WI38 (cell line): ENCODE results near the gene SLC6A18.

ENCODE experiments used
- H3K4me3 ChIP-seq: 2 replicates; pipeline ENCODE4 v1.5.1; 2011; ENCODE audit warnings: low read depth, mild to moderate bottlenecking, control low read depth, low read length
- CTCF ChIP-seq: IDR thresholded peaks from 2 replicates; pipeline ENCODE4 v1.5.1; 2012; ENCODE audit warnings: low read depth, mild to moderate bottlenecking, control low read depth, low read length

SLC6A18 gene

DNA sequence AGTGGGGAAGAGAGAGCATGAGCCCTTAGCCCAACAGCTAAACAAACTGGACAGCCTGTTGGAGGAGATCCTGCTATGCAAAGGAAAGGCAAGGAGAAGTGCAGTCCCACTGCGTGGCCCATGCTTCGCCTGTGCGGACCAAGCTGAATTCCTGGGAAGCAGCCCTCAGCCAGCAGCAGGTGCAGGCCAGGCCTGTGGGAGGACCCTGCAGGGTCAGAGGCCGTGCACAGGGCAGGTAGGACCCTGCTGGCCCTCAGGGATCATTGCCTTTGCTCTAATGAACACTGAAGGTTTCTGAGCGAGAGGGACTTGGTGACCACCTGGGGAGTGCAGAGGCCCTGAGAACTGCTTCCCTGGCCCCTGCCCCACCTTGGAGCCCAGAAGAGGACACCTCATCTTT, 29.7 kb upstream of the SLC6A18 start:
- no peak for TF ChIP-seq CTCF
- H3K4me3 ChIP-seq: no peak overlapping the region

DNA sequence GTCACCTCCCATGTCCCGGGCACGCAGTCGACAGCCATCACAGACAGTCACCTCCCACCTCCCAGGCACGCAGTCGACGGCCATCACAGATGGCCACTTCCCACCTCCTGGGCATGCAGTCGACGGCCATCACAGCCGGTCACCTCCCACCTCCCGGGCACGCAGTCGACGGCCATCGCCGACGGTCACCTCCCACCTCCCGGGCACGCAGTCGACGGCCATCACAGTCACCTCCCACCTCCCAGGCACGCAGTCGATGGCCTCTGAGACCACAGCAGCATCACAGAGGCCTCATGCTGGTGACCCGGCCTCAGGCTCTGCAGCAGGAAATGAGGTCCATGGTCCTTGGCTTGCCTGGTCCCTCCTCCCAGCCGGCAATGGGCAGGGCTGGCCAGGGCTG, 29.3 kb upstream of the SLC6A18 start:
- TF ChIP-seq CTCF: no peak
- no peak overlapping the region for H3K4me3 ChIP-seq

DNA sequence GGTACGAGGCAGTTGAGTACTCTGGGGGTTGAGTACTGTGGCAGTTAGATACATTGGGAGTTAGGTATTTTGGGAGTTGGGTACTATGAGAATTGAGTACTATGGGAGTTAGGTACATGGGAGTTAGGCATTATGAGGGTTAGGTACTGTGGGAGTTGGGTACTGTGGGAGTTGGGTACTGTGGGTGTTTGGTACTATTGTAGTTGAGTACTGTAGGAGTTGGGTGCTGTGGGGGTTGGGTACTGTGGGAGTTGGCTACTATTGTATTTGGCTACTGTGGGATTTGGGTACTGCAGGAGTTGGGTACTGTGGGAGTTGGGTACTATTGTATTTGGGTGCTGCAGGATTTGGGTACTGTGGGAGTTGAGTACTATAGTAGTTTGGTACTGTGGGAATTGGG, 28.6 kb upstream of the SLC6A18 start:
- no peak for TF ChIP-seq CTCF
- H3K4me3 ChIP-seq: no peak overlapping the region

DNA sequence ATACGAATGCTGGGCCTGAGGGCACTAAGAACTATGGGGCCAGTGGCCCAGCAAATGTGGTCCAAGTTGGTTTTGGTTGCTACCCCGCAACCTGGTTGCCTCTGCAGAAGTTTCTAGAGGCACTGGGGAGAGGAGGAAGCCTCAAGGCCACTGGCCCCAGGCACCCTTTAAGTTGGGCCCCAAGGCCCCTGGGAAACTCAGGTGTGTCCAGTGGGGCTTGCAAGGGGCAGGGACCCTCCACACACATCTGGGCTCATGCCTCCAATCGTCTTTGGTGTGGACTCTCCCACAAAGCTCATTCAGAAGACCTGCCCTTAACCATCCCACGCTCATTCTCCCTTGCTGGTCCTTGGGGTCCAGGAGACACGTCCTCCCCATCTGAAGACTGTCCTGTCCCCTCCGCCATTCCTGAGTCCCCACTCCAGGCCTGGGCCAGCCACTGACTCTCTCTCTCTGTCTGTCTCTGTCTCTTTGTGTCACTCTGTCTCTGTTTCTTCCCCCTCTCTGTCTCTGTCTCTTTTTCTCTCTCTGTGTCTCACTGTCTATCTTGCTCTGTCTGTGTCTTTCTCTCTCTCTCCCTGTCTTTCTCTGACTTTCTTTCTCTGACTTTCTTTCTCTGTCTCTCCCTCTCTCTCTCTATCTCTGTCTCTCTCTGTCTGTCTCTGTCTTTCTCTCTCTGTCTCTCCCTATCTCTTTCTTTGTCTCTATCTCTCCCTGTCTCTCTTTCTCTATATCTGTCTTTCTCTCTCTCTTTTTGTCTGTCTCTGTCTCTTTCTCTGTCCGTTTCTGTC, 27.1 kb upstream of the SLC6A18 start:
- TF ChIP-seq CTCF: no peak
- H3K4me3 ChIP-seq: no peak overlapping the region

DNA sequence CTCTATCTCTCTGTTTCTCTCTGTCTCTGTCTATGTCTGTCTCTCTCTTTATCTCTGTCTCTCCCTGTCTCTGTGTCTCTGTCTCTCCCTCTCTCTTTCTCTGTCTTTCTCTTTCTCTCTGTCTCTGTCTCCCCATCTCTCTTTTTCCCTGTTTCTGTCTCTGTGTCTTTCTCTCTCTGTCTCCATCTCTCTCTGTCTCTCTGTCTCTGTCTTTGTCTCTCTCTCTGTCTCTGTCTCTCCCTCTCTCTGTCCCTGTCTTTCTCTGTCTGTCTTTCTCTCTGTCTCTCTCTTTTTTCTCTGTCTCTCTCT, 25.9 kb upstream of the SLC6A18 start:
- no peak for TF ChIP-seq CTCF
- H3K4me3 ChIP-seq: no peak overlapping the region

GRCh38 chr5:1199649-1200494, 25.3 kb upstream of the SLC6A18 start:
- no peak overlapping the region for H3K4me3 ChIP-seq
- TF ChIP-seq CTCF: no peak
